ENCODE measurements around the gene RAB3B. TPM values are rescaled to one million over a fixed set of nuclear protein-coding genes. Genes with fewer than 3 reads are reported as not detected.

RAB3B gene
- total RNA-seq, 2 experiments from 2014 or later, result 0.11 to 0.13 TPM

- ChIA-PET POLR2A (no interaction called here), CTCF (no interaction called here)
- DNase-seq, result no peak
- H3K36me3 Mint-ChIP-seq (ENCODE audit: low read depth), result no peaks in the 10 kb centered on the region
- TF ChIP-seq CTCF (IDR thresholded peaks at IDR 0.05), result no peak
- no peak for ATAC-seq
- H3K4me1 Mint-ChIP-seq (ENCODE audit: low read depth), result peaks cover 10% of the 10 kb centered on the region
- intact Hi-C loops (cut with micrococcal nuclease), result no loop called here
- H3K27me3 Mint-ChIP-seq, result peaks cover 2% of the 10 kb centered on the region
- H3K4me3 Mint-ChIP-seq, result no peak overlapping the region
- no peak overlapping the region for H3K27ac Mint-ChIP-seq
- no peaks in the 10 kb centered on the region for H3K9me3 Mint-ChIP-seq
Observed at GRCh38 chr1:51952638-51953037, 37.9 kb downstream of the RAB3B start.

GRCh38 chr1:51950701-51951100 lies 39.8 kb downstream of the RAB3B start:
- no peak for DNase-seq
- H3K4me3 Mint-ChIP-seq, result no peak overlapping the region
- H3K27ac Mint-ChIP-seq, result no peak overlapping the region
- no peak for TF ChIP-seq CTCF (IDR thresholded peaks at IDR 0.05)
- CTCF ChIA-PET, result interaction anchor here (0.6 to 1.1 kb wide), 2 partner anchors 53 to 55 kb away, joined by 3 to 4 read pairs; no protein-coding TSS in a partner anchor
- H3K9me3 Mint-ChIP-seq, result no peaks in the 10 kb centered on the region
- H3K36me3 Mint-ChIP-seq (ENCODE audit: low read depth), result no peaks in the 10 kb centered on the region
- H3K4me1 Mint-ChIP-seq (ENCODE audit: low read depth), result peaks cover 7% of the 10 kb centered on the region
- intact Hi-C loops (cut with micrococcal nuclease), result no loop called here
- POLR2A ChIA-PET, result no interaction called here
- H3K27me3 Mint-ChIP-seq, result peaks cover 2% of the 10 kb centered on the region
- no peak for ATAC-seq

- Mint-ChIP-seq H3K27me3 (peaks cover 2% of the 10 kb centered on the region), H3K9me3 (no peaks in the 10 kb centered on the region), H3K4me3 (no peak overlapping the region), H3K4me1 (ENCODE audit: low read depth) (peaks cover 7% of the 10 kb centered on the region), H3K36me3 (ENCODE audit: low read depth) (no peaks in the 10 kb centered on the region), H3K27ac (no peak overlapping the region)
- ChIA-PET POLR2A (interaction anchor here (0.9 kb wide), 1 partner anchor 16 kb away, joined by 5 read pairs; no protein-coding TSS in a partner anchor), CTCF (no interaction called here)
- no peak for TF ChIP-seq CTCF (IDR thresholded peaks at IDR 0.05)
- DNase-seq, result no peak
- intact Hi-C loops (cut with micrococcal nuclease), result no loop called here
- ATAC-seq, result no peak
Observed at GRCh38 chr1:51949014-51949702, 41.3 kb downstream of the RAB3B start.

GRCh38 chr1:51948491-51948915 lies 42.0 kb downstream of the RAB3B start:
- Mint-ChIP-seq H3K36me3 (ENCODE audit: low read depth) (no peaks in the 10 kb centered on the region), H3K9me3 (no peaks in the 10 kb centered on the region), H3K4me1 (ENCODE audit: low read depth) (peaks cover 7% of the 10 kb centered on the region), H3K4me3 (no peak overlapping the region), H3K27me3 (peaks cover 2% of the 10 kb centered on the region), H3K27ac (no peak overlapping the region)
- no peak for TF ChIP-seq CTCF (IDR thresholded peaks at IDR 0.05)
- CTCF ChIA-PET, result no interaction called here
- intact Hi-C loops (cut with micrococcal nuclease), result no loop called here
- DNase-seq (no peak), ATAC-seq (no peak)
- POLR2A ChIA-PET, result interaction anchor here (0.9 kb wide), 1 partner anchor 15 kb away, joined by 5 read pairs; no protein-coding TSS in a partner anchor

- ATAC-seq (no peak), DNase-seq (no peak)
- CTCF ChIA-PET, result no interaction called here
- Mint-ChIP-seq H3K9me3 (peaks cover 9% of the 10 kb centered on the region), H3K4me1 (ENCODE audit: low read depth) (no peaks in the 10 kb centered on the region), H3K4me3 (no peak overlapping the region), H3K27me3 (peaks cover 2% of the 10 kb centered on the region), H3K36me3 (ENCODE audit: low read depth) (no peaks in the 10 kb centered on the region), H3K27ac (no peak overlapping the region)
- no peak for TF ChIP-seq CTCF (IDR thresholded peaks at IDR 0.05)
- intact Hi-C loops (cut with micrococcal nuclease), result no loop called here
- POLR2A ChIA-PET, result no interaction called here
Observed at GRCh38 chr1:51946300-51946699, 44.2 kb downstream of the RAB3B start.
